Frontal cortex (tissue), 4 donors: ENCODE data around the gene STAG2. TPM values are rescaled to one million over a fixed set of nuclear protein-coding genes. Genes with fewer than 3 reads are reported as not detected.

Experiments
- DNase-seq, 2 donors: peaks; one replicate each; pipeline ENCODE4 v3.0.0; 2012; ENCODE audit warnings: low spot score in 2 of 2
- FAIRE-seq: peaks from 2 replicates; lab custom pipeline; 2012; peaks lifted over from hg19 to GRCh38; lab: Jason Lieb, UNC
- total RNA-seq: library from RNA; depleted of rRNA; stranded (reverse); fragments of >200 nt; gene quantifications from one replicate; pipeline ENCODE4 v1.2.3, GENCODE V29; 2014
- donor health status: control.
- donor health status: control.
- donor health status: control.

Gene STAG2
- total RNA-seq, 1 donor from 2014 or later = 117 TPM

GRCh38 chrX:124145749-124146148 lies 184.2 kb downstream of the STAG2 start:
- no peak for FAIRE-seq
- DNase-seq = no peak

- FAIRE-seq (no peak), DNase-seq (no peak)
Measured at GRCh38 chrX:124151195-124151594, 189.7 kb downstream of the STAG2 start.

Other genes starting within 250 kb of the STAG2 start
- gene THOC2, start 228.7 kb upstream of the STAG2 start, total RNA-seq = 80.7 TPM
- gene XIAP, start 101.7 kb upstream of the STAG2 start, total RNA-seq = 77.5 TPM